ENCODE measurements around the gene OLIG1. TPM values are rescaled to one million over a fixed set of nuclear protein-coding genes. Genes with fewer than 3 reads are reported as not detected.

The OLIG1 gene
- total and polyA plus RNA-seq, 2 donors from 2014 or later, result 1.5 to 18.2 TPM

- peaks cover 21% of the 10 kb centered on the region for H3K27me3 ChIP-seq (ENCODE audit: control insufficient read depth, insufficient read depth, low read length)
- DNase-seq (peak in 1 of 5 donors; percentile 14), FAIRE-seq (no peak)
- TF ChIP-seq CTCF (IDR thresholded peaks at IDR 0.05; ENCODE audit: borderline replicate concordance, extremely low read depth, insufficient read depth), result no peak
- H3K4me1 ChIP-seq (ENCODE audit: control insufficient read depth in 2 of 3, insufficient read depth in 2 of 3, low read depth in 1 of 3, low read length in 3 of 3), result no peaks in the 10 kb centered on the region
- intact Hi-C loops (cut with DNase I), result no loop called here
- no peak overlapping the region for H3K9ac ChIP-seq (ENCODE audit: low read length in 3 of 3)
- H3K27ac ChIP-seq (ENCODE audit: low read depth in 2 of 2, low read length in 2 of 2), result no peak overlapping the region
- no peak overlapping the region for H3K4me3 ChIP-seq (ENCODE audit: low read length in 3 of 3)
- H3K9me3 ChIP-seq (ENCODE audit: control insufficient read depth in 2 of 3, insufficient read depth in 1 of 3, low read length in 3 of 3), result no peaks in the 10 kb centered on the region
- H3K36me3 ChIP-seq (ENCODE audit: control insufficient read depth in 2 of 3, insufficient read depth in 3 of 3, low read length in 3 of 3), result no peaks in the 10 kb centered on the region
Measured at GRCh38 chr21:33063907-33064622, 5.9 kb upstream of the OLIG1 start.

GRCh38 chr21:33064623-33065390, 5.1 kb upstream of the OLIG1 start:
- intact Hi-C loops (cut with DNase I), result no loop called here
- no peak for TF ChIP-seq CTCF (IDR thresholded peaks at IDR 0.05; ENCODE audit: borderline replicate concordance, extremely low read depth, insufficient read depth)
- FAIRE-seq, result no peak

GRCh38 chr21:33067043-33067442, 2.9 kb upstream of the OLIG1 start:
- Histone ChIP-seq H3K36me3 (ENCODE audit: control insufficient read depth in 2 of 3, insufficient read depth in 3 of 3, low read length in 3 of 3) (no peaks in the 10 kb centered on the region), H3K4me1 (ENCODE audit: control insufficient read depth in 2 of 3, insufficient read depth in 2 of 3, low read depth in 1 of 3, low read length in 3 of 3) (peaks cover 0 to 2% (median 0%) of the 10 kb centered on the region in 3 donors), H3K27me3 (ENCODE audit: control insufficient read depth, insufficient read depth, low read length) (peaks cover 33% of the 10 kb centered on the region), H3K9me3 (ENCODE audit: control insufficient read depth in 2 of 3, insufficient read depth in 1 of 3, low read length in 3 of 3) (no peaks in the 10 kb centered on the region), H3K4me3 (ENCODE audit: low read length in 3 of 3) (no peak overlapping the region), H3K27ac (ENCODE audit: low read depth in 2 of 2, low read length in 2 of 2) (no peak overlapping the region), H3K9ac (ENCODE audit: low read length in 3 of 3) (no peak overlapping the region)
- no peak for TF ChIP-seq CTCF (IDR thresholded peaks at IDR 0.05; ENCODE audit: borderline replicate concordance, extremely low read depth, insufficient read depth)
- FAIRE-seq (no peak), DNase-seq (no peak)
- intact Hi-C loops (cut with DNase I), result no loop called here

More at GRCh38 chr21:33064623-33065390, 5.1 kb upstream of the OLIG1 start:
- no peaks in the 10 kb centered on the region for H3K36me3 ChIP-seq (ENCODE audit: control insufficient read depth in 2 of 3, insufficient read depth in 3 of 3, low read length in 3 of 3)
- H3K4me3 ChIP-seq (ENCODE audit: low read length in 3 of 3), result no peak overlapping the region
- H3K4me1 ChIP-seq (ENCODE audit: control insufficient read depth in 2 of 3, insufficient read depth in 2 of 3, low read depth in 1 of 3, low read length in 3 of 3), result no peaks in the 10 kb centered on the region
- H3K9ac ChIP-seq (ENCODE audit: low read length in 3 of 3), result no peak overlapping the region
- H3K9me3 ChIP-seq (ENCODE audit: control insufficient read depth in 2 of 3, insufficient read depth in 1 of 3, low read length in 3 of 3), result no peaks in the 10 kb centered on the region
- H3K27ac ChIP-seq (ENCODE audit: low read depth in 2 of 2, low read length in 2 of 2), result no peak overlapping the region
- no peak for DNase-seq
- H3K27me3 ChIP-seq (ENCODE audit: control insufficient read depth, insufficient read depth, low read length), result peaks cover 27% of the 10 kb centered on the region
